ENCODE results near the gene CACFD1. TPM values are rescaled to one million over a fixed set of nuclear protein-coding genes. Genes with fewer than 3 reads are reported as not detected.

CACFD1 gene
- total and polyA plus RNA-seq, 2 experiments from 2014 or later = 5.8 to 18.2 TPM

- ATAC-seq (0 out of 3 replicates have a peak, but pooled peaks have one; percentile 20), DNase-seq (ENCODE audit: low spot score) (no peak)
- TF ChIP-seq REST (IDR thresholded peaks at IDR 0.05; ENCODE audit: unreplicated experiment) (no peak), POLR2AphosphoS5 (IDR thresholded peaks at IDR 0.05; ENCODE audit: low read depth) (no peak), ETS1 (IDR thresholded peaks at IDR 0.05) (no peak), NANOG (IDR thresholded peaks at IDR 0.05; ENCODE audit: borderline replicate concordance) (no peak)
- H3K79me2 ChIP-seq (replicated peaks; ENCODE audit: insufficient read depth) = no peaks in the 10 kb centered on the region
- no peaks in the 10 kb centered on the region for H3K9me2 ChIP-seq (ENCODE audit: insufficient read depth)
- no peak overlapping the region for H3K4me3 Mint-ChIP-seq
- no peak overlapping the region for H3K27ac Mint-ChIP-seq
- H3K27ac ChIP-seq (ENCODE audit: low read depth) = no peak overlapping the region
- no peaks in the 10 kb centered on the region for H3K4me1 ChIP-seq (ENCODE audit: insufficient read depth)
- no peaks in the 10 kb centered on the region for H3K36me3 ChIP-seq (ENCODE audit: insufficient read depth)
- H3K9me3 Mint-ChIP-seq = no peaks in the 10 kb centered on the region
- no peaks in the 10 kb centered on the region for H3K27me3 ChIP-seq (ENCODE audit: insufficient read depth)
- no peaks in the 10 kb centered on the region for H3K4me1 Mint-ChIP-seq
- no peaks in the 10 kb centered on the region for H3F3A ChIP-seq (replicated peaks; ENCODE audit: low read depth)
- H4K20me1 ChIP-seq (replicated peaks; ENCODE audit: insufficient read depth) = no peaks in the 10 kb centered on the region
- H2AFZ ChIP-seq = no peak overlapping the region
- H3K27me3 Mint-ChIP-seq (ENCODE audit: insufficient read depth, low read depth, poor library complexity) = peaks cover 4% of the 10 kb centered on the region
- H3K4me3 ChIP-seq = no peak overlapping the region
- H3K4me2 ChIP-seq = no peak overlapping the region
- H3K36me3 Mint-ChIP-seq (ENCODE audit: low read depth) = no peaks in the 10 kb centered on the region; the same call in 2 of the 3 replicates
Observed at GRCh38 chr9:133448487-133448972, 11.2 kb upstream of the CACFD1 start.

GRCh38 chr9:133449760-133450159 is 10.0 kb upstream of the CACFD1 start:
- no peak for ATAC-seq
- H3K27ac Mint-ChIP-seq = no peak overlapping the region
- DNase-seq (ENCODE audit: low spot score) = no peak
- TF ChIP-seq ETS1 (IDR thresholded peaks at IDR 0.05) (no peak), CTCF (conservative IDR thresholded peaks at IDR 0.05; ENCODE audit: low read depth in 2 of 2) (no peak), REST (IDR thresholded peaks at IDR 0.05; ENCODE audit: unreplicated experiment) (no peak), ZNF331 (CRISPR knock-in tag; IDR thresholded peaks at IDR 0.05; ENCODE audit: low read depth) (no peak), EZH2 (IDR thresholded peaks at IDR 0.05; ENCODE audit: low read depth, unreplicated experiment) (no peak), POLR2AphosphoS5 (IDR thresholded peaks at IDR 0.05; ENCODE audit: low read depth) (no peak), ZNF114 (CRISPR knock-in tag; IDR thresholded peaks at IDR 0.05) (no peak), EZH2phosphoT487 (IDR thresholded peaks at IDR 0.05; ENCODE audit: unreplicated experiment) (no peak), JUNB (IDR thresholded peaks at IDR 0.05; ENCODE audit: unreplicated experiment) (no peak), CREB1 (CRISPR knock-in tag; IDR thresholded peaks at IDR 0.05; ENCODE audit: low read depth) (no peak)

More at GRCh38 chr9:133449760-133450159, 10.0 kb upstream of the CACFD1 start:
- H3K79me2 ChIP-seq (replicated peaks; ENCODE audit: insufficient read depth) = no peaks in the 10 kb centered on the region
- H3K36me3 ChIP-seq (ENCODE audit: insufficient read depth) = no peaks in the 10 kb centered on the region
- H3K4me3 ChIP-seq = no peak overlapping the region
- H3K27me3 ChIP-seq (ENCODE audit: insufficient read depth) = no peaks in the 10 kb centered on the region
- no peaks in the 10 kb centered on the region for H3F3A ChIP-seq (replicated peaks; ENCODE audit: low read depth)
- H3K27me3 Mint-ChIP-seq (ENCODE audit: insufficient read depth, low read depth, poor library complexity) = peaks cover 4% of the 10 kb centered on the region
- no peak overlapping the region for H2AFZ ChIP-seq
- no peaks in the 10 kb centered on the region; the same call in 2 of the 3 replicates for H3K36me3 Mint-ChIP-seq (ENCODE audit: low read depth)
- H3K4me1 ChIP-seq (ENCODE audit: insufficient read depth) = no peaks in the 10 kb centered on the region
- no peak overlapping the region for H3K4me3 Mint-ChIP-seq
- H3K9me3 Mint-ChIP-seq = no peaks in the 10 kb centered on the region
- no peaks in the 10 kb centered on the region for H3K4me1 Mint-ChIP-seq
- H3K27ac ChIP-seq (ENCODE audit: low read depth) = no peak overlapping the region
- H3K4me2 ChIP-seq = no peak overlapping the region
- H3K9me2 ChIP-seq (ENCODE audit: insufficient read depth) = no peaks in the 10 kb centered on the region
- no peaks in the 10 kb centered on the region for H4K20me1 ChIP-seq (replicated peaks; ENCODE audit: insufficient read depth)

Data from GM23338 (cell line).